IPS-15b (cell line): Measurements from ENCODE around the gene PADI1.

ENCODE experiments used
- H3K27me3 ChIP-seq: one replicate; pipeline ENCODE4 v1.6.1; 2013; ENCODE audit warnings: low read length; ENCODE audit not compliant: control insufficient read depth, insufficient read depth
- H3K36me3 ChIP-seq: one replicate; pipeline ENCODE4 v1.6.1; 2013; ENCODE audit warnings: low read length; ENCODE audit not compliant: control insufficient read depth, insufficient read depth
- H3K4me1 ChIP-seq: one replicate; pipeline ENCODE4 v1.6.1; 2013; ENCODE audit warnings: mild to moderate bottlenecking, low read length; ENCODE audit not compliant: control insufficient read depth, insufficient read depth
- H3K4me3 ChIP-seq: one replicate; pipeline ENCODE4 v1.5.1; 2013; ENCODE audit warnings: low read depth, low read length
- H3K9ac ChIP-seq: one replicate; pipeline ENCODE4 v1.6.1; 2013; ENCODE audit warnings: low read depth, mild to moderate bottlenecking, low read length
- H3K9me3 ChIP-seq: one replicate; pipeline ENCODE4 v1.6.1; 2013; ENCODE audit warnings: mild to moderate bottlenecking, low read length; ENCODE audit not compliant: control insufficient read depth, insufficient read depth

The PADI1 gene

DNA sequence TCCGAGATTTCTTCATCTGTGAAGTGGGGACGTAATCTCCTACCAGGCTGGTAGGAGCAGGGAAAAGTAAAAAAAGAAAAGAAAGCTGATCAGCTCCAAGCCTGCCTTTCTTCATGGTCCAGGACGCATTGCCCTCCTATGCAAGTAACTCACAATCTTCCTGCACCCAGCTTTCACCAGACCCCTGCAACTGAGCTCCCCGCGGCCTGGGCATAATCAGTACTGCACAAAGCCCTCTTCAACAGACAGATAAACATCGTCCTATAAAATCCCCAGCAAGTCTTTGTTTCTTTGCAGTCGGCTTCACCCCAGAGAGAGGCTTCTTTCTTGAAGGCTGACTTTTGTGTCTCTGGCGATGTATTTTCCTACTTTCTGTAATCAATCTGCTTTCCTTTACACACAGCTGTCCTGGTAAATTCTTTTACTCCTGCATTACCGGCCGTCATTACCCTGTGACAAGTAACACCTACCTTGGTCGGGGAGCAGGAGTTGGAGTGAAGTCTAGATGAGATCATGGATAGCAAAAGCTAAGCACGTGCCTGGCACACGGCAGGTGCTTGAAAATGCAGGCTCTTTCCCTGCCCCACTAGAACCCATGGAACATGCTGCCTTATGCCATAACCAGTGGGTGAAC, 8.3 kb downstream of the PADI1 start:
- H3K4me3 ChIP-seq, result no peak overlapping the region
- peaks cover 2% of the 10 kb centered on the region for H3K4me1 ChIP-seq
- no peaks in the 10 kb centered on the region for H3K27me3 ChIP-seq
- H3K9ac ChIP-seq, result no peak overlapping the region
- no peaks in the 10 kb centered on the region for H3K9me3 ChIP-seq
- no peaks in the 10 kb centered on the region for H3K36me3 ChIP-seq

DNA sequence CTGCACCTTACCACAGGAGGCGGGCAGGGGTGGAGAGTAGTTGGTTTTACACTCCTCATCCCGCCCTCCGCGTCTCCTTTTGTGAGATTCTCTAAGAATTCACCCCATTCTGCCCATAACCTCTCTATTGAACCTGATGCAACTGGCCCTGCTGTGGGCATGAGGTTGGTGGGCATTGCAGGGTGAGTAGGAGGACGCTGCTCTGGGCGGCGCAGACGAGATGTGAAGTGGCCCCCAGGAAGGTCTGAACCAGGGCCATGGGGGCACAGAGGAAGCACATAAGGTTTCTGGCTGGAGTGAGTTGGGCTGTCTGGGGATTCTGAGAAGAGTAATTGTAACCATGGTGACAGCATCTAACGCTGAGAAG, 8.8 kb downstream of the PADI1 start:
- H3K36me3 ChIP-seq, result no peaks in the 10 kb centered on the region
- peaks cover 2% of the 10 kb centered on the region for H3K4me1 ChIP-seq
- no peaks in the 10 kb centered on the region for H3K27me3 ChIP-seq
- no peaks in the 10 kb centered on the region for H3K9me3 ChIP-seq
- no peak overlapping the region for H3K9ac ChIP-seq
- no peak overlapping the region for H3K4me3 ChIP-seq

DNA sequence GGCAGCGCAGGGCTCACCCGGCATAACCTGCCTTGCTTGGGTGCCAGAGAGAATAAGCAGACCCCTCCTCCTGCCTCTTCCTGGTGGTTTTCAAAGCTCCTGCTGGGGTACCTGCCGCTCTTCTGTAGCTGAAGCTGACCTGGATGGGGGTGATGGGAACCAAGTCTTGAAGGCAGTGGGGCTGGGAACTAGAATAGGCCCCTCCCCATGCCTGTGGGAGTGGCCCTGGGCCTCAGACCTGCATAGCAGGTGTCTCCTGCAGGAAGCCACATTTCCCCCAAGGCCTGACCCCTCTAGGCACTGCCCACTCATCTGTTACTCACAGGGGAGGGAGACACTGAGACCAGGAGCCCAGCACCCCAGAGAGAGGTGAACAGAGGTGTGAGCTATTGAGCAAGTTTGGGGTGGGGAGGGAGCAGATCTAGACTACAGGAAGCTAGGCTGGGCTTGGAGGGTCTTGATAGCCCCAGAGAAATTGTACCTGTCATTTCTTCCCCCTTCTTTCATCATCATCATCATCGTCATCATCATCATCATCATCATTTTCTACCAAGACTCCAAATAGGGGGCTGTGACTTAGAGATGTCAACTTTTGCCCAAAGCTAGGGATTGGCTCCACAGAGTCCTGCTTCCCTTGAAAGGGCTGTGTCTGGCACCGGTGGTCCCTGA, 10.1 kb downstream of the PADI1 start:
- Histone ChIP-seq H3K9me3 (no peaks in the 10 kb centered on the region), H3K27me3 (no peaks in the 10 kb centered on the region), H3K9ac (no peak overlapping the region), H3K36me3 (no peaks in the 10 kb centered on the region), H3K4me3 (no peak overlapping the region), H3K4me1 (peaks cover 2% of the 10 kb centered on the region)

DNA sequence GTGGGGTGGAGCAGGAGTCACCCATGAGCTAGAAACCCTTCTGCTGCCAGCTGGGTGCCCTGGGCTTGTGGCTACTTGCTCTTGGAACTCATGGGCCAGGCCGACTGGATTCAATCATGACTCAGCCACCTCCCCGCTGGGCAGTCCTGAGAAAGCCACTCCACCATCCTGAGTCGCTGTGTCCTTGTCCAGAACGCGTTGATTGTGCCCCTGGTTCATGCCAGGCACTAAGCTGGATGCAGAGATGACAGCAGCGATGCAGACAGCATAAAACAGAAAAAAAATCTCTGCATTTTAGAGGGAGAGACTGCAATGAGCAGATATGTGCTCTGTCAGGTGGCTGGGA, 10.6 kb downstream of the PADI1 start:
- Histone ChIP-seq H3K4me1 (peaks cover 2% of the 10 kb centered on the region), H3K9me3 (no peaks in the 10 kb centered on the region), H3K4me3 (no peak overlapping the region), H3K36me3 (no peaks in the 10 kb centered on the region), H3K9ac (no peak overlapping the region), H3K27me3 (no peaks in the 10 kb centered on the region)

DNA sequence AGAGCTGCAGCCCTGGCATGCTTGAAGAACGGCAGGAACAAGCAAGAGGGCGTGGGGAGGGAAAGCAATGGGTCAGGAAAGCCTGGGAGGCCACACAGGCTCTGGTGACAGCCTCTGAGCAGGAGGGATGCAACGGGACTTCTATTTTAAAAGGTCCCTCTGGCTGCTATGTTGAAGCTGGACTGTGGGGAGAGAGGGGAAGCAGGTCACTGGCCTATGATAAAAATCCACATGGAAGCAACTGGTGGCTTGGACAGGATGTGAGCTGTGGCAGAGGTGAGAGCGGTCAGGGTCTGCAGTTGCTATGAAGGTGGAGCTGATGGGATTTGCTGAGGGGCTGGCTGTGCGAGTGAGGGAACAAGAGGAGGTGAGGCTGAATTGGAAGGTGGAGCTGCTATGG, 11.2 kb downstream of the PADI1 start:
- Histone ChIP-seq H3K4me3 (no peak overlapping the region), H3K36me3 (no peaks in the 10 kb centered on the region), H3K27me3 (no peaks in the 10 kb centered on the region), H3K4me1 (peaks cover 2% of the 10 kb centered on the region), H3K9me3 (no peaks in the 10 kb centered on the region), H3K9ac (no peak overlapping the region)

DNA sequence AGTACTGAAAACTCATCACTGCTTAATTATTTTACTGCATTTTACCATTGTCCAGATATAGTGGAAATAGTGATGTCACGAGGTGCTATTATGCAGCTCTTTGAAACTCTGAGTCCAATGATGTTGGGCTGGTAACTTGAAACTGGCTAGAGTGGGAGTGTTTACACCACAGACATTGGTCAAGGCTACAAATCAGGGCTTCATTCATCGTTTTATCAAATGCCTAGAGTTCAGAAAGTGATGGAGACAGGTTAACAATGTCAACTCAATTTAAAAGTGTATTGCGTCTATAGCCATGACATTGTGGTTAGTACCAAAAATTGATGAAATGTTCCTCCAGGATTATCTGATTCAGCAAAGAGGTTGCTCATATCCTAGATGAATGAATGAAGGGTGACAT, 12.7 kb downstream of the PADI1 start:
- Histone ChIP-seq H3K36me3 (no peaks in the 10 kb centered on the region), H3K9me3 (no peaks in the 10 kb centered on the region), H3K27me3 (no peaks in the 10 kb centered on the region), H3K4me1 (peaks cover 2% of the 10 kb centered on the region), H3K4me3 (no peak overlapping the region), H3K9ac (no peak overlapping the region)

DNA sequence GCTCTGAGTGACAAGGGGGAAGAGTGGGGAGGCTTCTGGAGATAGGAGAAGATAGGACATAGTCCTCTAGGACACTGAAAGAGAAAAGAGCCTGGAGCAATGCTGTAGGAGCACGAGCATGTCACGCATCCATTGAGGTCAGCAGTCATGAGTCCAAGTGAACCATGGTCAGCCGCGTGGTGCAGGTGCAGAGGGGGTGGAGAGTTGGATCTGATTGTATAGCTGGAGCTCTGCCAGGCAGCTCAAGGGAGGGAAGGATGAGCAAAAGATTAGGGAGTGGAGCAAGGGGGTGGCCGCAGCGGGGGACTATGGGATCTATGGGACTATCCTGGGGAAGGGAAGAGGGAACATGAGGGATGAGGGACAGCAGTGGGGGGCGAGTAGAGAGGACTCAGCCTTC, 14.0 kb downstream of the PADI1 start:
- no peak overlapping the region for H3K9ac ChIP-seq
- no peaks in the 10 kb centered on the region for H3K4me1 ChIP-seq
- H3K27me3 ChIP-seq, result no peaks in the 10 kb centered on the region
- no peaks in the 10 kb centered on the region for H3K36me3 ChIP-seq
- H3K4me3 ChIP-seq, result no peak overlapping the region
- no peaks in the 10 kb centered on the region for H3K9me3 ChIP-seq

DNA sequence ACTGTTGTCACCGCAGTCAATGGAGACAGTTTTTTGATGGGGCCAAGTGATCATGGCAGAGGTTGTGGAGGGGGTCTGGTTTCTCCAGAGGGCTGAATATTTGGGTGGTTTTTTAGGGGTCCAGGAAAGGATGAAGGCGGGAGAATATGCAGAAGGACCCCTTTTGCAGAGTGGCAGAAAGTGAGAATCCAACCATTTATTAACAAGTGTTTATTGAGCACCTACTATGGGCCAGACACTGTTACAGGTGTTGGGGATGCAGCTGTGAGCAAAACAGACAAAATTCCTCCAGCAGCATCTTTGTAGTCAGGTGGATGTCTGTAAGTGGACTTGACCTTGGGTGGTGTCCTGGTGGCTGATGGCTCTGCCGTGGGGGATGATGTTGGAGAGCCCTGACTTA, 15.4 kb downstream of the PADI1 start:
- H3K4me3 ChIP-seq, result no peak overlapping the region
- no peaks in the 10 kb centered on the region for H3K36me3 ChIP-seq
- H3K27me3 ChIP-seq, result no peaks in the 10 kb centered on the region
- H3K4me1 ChIP-seq, result no peaks in the 10 kb centered on the region
- no peak overlapping the region for H3K9ac ChIP-seq
- no peaks in the 10 kb centered on the region for H3K9me3 ChIP-seq

DNA sequence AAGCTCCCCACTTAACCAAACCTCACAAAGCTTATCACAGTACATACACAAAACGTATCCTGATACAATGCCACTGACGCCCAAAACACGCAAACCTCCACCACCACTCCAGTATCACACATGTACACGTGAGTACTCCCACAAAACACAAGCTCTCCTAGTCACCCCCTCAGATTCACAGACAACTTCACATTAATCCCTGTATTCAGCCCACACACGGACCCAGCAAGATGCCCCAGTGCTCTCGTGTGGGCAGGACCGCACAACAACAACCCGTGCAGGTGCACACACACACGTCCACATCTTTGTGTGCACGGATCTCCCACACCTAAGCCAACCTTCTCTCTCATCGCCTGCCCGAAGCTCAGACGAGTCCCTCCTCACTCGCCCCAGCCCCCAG, 17.6 kb downstream of the PADI1 start:
- H3K4me1 ChIP-seq, result no peaks in the 10 kb centered on the region
- H3K4me3 ChIP-seq, result no peak overlapping the region
- no peaks in the 10 kb centered on the region for H3K36me3 ChIP-seq
- no peaks in the 10 kb centered on the region for H3K9me3 ChIP-seq
- no peaks in the 10 kb centered on the region for H3K27me3 ChIP-seq
- no peak overlapping the region for H3K9ac ChIP-seq

DNA sequence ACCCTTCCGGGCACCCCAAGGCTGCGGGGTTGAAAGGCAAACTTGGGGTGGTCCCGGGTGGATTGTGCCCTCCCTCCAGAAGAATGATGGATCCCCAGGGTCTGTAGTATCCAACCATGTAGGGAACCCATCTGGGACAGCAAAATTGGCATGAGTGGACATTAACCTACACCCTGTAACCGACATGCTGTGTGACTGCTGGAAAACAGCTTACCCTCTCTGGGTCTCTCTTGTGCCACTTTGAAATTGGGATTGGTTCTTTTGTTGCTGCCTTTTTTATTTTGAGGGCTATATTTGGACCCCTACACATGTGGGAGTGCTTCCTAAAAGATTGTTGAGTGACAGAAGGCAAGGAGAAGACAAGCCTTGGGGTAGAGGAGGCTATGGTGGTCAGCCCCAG, 19.5 kb downstream of the PADI1 start:
- no peaks in the 10 kb centered on the region for H3K9me3 ChIP-seq
- H3K4me1 ChIP-seq, result no peaks in the 10 kb centered on the region
- H3K4me3 ChIP-seq, result no peak overlapping the region
- no peaks in the 10 kb centered on the region for H3K27me3 ChIP-seq
- H3K36me3 ChIP-seq, result no peaks in the 10 kb centered on the region
- no peak overlapping the region for H3K9ac ChIP-seq

DNA sequence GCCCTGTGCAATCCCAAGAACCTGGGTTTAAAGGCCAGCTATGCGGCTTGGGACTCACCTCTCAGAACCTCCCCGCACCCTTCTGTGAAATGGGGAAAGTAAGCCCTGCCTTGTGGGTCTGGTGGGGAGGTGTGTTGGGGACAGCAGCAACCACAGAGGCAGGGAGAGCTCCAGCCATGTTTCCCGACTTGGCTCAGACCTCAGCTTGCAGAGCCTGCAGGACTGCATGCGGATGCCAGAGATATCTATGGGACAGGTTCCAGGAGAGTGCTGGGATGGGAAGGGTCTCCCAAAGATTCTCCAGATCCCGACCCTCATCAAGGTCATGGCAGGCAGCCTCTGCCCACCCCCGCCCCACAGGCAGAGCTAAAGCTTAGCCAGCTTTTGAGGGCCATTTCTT, 20.2 kb downstream of the PADI1 start:
- Histone ChIP-seq H3K27me3 (no peaks in the 10 kb centered on the region), H3K9me3 (no peaks in the 10 kb centered on the region), H3K9ac (no peak overlapping the region), H3K4me1 (no peaks in the 10 kb centered on the region), H3K36me3 (no peaks in the 10 kb centered on the region), H3K4me3 (no peak overlapping the region)

DNA sequence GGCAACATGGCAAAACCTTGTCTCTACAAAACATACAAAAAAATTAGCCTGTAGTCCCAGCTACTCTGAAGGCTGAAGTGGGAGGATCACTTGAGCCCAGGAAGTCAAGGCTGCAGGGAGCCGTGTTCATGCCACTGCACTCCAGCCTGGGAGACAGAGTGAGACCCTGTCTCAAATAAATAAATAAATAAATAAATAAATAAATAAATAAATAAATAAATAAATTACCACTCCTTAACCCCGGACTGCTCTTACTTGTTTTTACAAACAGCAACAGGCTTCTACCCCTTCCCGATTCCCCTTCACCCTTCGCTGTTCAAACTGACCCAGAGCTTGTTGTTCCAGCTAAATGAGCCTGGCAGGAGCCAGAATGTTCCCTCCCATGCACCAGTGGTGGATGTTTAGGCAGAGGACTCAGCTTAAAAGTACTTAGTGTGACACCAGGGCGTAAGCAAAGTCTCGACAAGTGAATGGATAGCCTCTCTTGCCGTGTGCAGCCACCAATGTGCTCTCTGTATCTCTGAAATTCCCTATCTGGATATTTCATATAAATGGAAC, 22.5 kb downstream of the PADI1 start:
- Histone ChIP-seq H3K36me3 (no peaks in the 10 kb centered on the region), H3K9ac (no peak overlapping the region), H3K9me3 (no peaks in the 10 kb centered on the region), H3K4me3 (no peak overlapping the region), H3K27me3 (no peaks in the 10 kb centered on the region), H3K4me1 (no peaks in the 10 kb centered on the region)
